DND-41 (cell line): ENCODE results near the gene RIN2.

Source experiments
- ATAC-seq: fragments of 200-7000 bp; cut with Tn5 transposase; 3 replicates; pipeline ENCODE4 v1.9.1; 2021; ENCODE audit warnings: low read depth; ENCODE audit not compliant: insufficient read depth
- DNase-seq: peaks from one replicate; pipeline ENCODE4 v3.0.0-alpha.2; 2020
- H2AFZ ChIP-seq: 2 replicates; pipeline ENCODE4 v1.6.0; 2012; ENCODE audit warnings: low read depth, low read length
- H3K27ac ChIP-seq: 2 replicates; pipeline ENCODE4 v1.5.1; 2012; ENCODE audit warnings: low read length, inconsistent platforms
- H3K27me3 ChIP-seq: fragments of 200-600 bp; sonication (generic); 2 replicates; pipeline ENCODE4 v1.6.0; 2012; ENCODE audit warnings: low read length, mild to moderate bottlenecking, inconsistent platforms; ENCODE audit not compliant: insufficient read depth, poor library complexity
- H3K36me3 ChIP-seq: 2 replicates; pipeline ENCODE4 v1.5.1; 2012; ENCODE audit warnings: low read length, inconsistent platforms; ENCODE audit not compliant: insufficient read depth
- H3K4me1 ChIP-seq: 2 replicates; pipeline ENCODE4 v1.5.1; 2012; ENCODE audit warnings: mild to moderate bottlenecking, low read length; ENCODE audit not compliant: insufficient read depth
- H3K4me2 ChIP-seq: 2 replicates; pipeline ENCODE4 v1.6.0; 2012; ENCODE audit warnings: mild to moderate bottlenecking, moderate library complexity, low read length, inconsistent platforms; ENCODE audit not compliant: insufficient read depth
- H3K4me3 ChIP-seq, 2 experiments: fragments of 200-600 bp in 1 of 2; shearing (Covaris generic) in 1 of 2; 2 replicates each; pipeline ENCODE4 v1.5.1; 2012 to 2016; ENCODE audit warnings: inconsistent platforms in 2 of 2, low read length in 2 of 2, mild to moderate bottlenecking in 2 of 2, low read depth in 1 of 2, moderate library complexity in 1 of 2
- H3K79me2 ChIP-seq: 2 replicates; pipeline ENCODE4 v1.6.0; 2012; ENCODE audit warnings: low read length, inconsistent platforms; ENCODE audit not compliant: insufficient read depth
- H3K9ac ChIP-seq: 2 replicates; pipeline ENCODE4 v1.6.0; 2012; ENCODE audit warnings: low read depth, mild to moderate bottlenecking, inconsistent platforms, low read length, moderate library complexity
- H3K9me3 ChIP-seq: 2 replicates; pipeline ENCODE4 v1.5.1; 2012; ENCODE audit warnings: low read length, moderate library complexity, mild to moderate bottlenecking, inconsistent platforms; ENCODE audit not compliant: insufficient read depth, severe bottlenecking
- H4K20me1 ChIP-seq: 2 replicates; pipeline ENCODE4 v1.6.0; 2012; ENCODE audit warnings: low read length; ENCODE audit not compliant: insufficient read depth
- EZH2 ChIP-seq: IDR thresholded peaks from 3 replicates; pipeline ENCODE4 v1.6.1; 2012; ENCODE audit warnings: borderline replicate concordance, low read depth, mild to moderate bottlenecking, moderate library complexity, low read length, inconsistent platforms; ENCODE audit not compliant: severe bottlenecking
- TF ChIP-seq, protein P1 (sequence below): IDR thresholded peaks from 2 replicates; pipeline ENCODE4 v1.5.1; 2012; ENCODE audit warnings: borderline replicate concordance, low read length, moderate library complexity, mild to moderate bottlenecking; ENCODE audit not compliant: poor library complexity, severe bottlenecking; ENCODE audit errors: extremely low read depth

RIN2 gene

DNA sequence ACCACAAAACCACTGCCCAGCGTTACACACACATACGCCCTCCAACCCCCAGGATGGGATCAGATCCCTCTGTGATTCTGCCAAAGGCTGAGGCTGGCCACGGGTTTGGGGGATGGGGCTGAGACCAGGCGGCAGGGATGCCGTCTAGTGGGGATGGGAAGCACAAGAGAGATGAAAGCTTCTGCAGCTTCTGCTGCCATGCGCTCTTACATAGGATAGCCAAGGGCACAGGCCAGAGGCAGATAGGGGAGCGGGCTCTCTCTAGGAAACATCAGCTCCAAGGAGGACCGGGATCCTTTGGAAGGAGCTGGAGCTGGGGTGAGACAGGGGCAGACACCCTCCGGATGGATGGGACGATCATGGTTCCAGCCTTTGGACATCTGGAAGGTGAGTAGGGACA, 18.7 kb upstream of the RIN2 start:
- no peak overlapping the region for H3K9ac ChIP-seq
- ATAC-seq (no peak), DNase-seq (no peak)
- H3K4me1 ChIP-seq = no peaks in the 10 kb centered on the region
- no peak overlapping the region for H2AFZ ChIP-seq
- no peaks in the 10 kb centered on the region for H3K36me3 ChIP-seq
- H4K20me1 ChIP-seq = no peaks in the 10 kb centered on the region
- H3K4me2 ChIP-seq = no peak overlapping the region
- no peaks in the 10 kb centered on the region for H3K79me2 ChIP-seq
- TF ChIP-seq EZH2 = no peak
- TF ChIP-seq, protein P1, sequence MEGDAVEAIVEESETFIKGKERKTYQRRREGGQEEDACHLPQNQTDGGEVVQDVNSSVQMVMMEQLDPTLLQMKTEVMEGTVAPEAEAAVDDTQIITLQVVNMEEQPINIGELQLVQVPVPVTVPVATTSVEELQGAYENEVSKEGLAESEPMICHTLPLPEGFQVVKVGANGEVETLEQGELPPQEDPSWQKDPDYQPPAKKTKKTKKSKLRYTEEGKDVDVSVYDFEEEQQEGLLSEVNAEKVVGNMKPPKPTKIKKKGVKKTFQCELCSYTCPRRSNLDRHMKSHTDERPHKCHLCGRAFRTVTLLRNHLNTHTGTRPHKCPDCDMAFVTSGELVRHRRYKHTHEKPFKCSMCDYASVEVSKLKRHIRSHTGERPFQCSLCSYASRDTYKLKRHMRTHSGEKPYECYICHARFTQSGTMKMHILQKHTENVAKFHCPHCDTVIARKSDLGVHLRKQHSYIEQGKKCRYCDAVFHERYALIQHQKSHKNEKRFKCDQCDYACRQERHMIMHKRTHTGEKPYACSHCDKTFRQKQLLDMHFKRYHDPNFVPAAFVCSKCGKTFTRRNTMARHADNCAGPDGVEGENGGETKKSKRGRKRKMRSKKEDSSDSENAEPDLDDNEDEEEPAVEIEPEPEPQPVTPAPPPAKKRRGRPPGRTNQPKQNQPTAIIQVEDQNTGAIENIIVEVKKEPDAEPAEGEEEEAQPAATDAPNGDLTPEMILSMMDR = no peak
- no peak overlapping the region for H3K27ac ChIP-seq
- H3K27me3 ChIP-seq = no peaks in the 10 kb centered on the region
- H3K4me3 ChIP-seq = no peak overlapping the region
- H3K9me3 ChIP-seq = no peaks in the 10 kb centered on the region

DNA sequence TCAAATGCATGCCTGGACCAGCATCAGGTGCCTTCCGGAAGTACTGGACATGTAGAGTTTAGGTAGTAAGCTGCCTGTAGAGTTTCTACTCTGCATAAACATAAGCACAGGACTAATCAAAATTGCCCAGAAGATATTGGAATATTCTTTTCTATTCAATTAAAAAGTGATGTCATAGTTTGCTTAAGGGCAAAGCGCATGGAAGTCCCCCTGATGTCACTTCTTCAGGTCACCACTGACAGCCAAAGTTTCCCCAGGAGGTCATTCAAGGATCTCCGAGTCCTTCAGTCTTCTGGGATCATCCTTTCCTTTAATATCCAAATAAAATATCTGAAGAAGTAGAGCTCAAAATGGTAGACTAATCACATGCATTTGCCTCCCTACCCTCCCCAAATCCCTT, 17.5 kb upstream of the RIN2 start:
- H3K4me2 ChIP-seq = no peak overlapping the region
- no peaks in the 10 kb centered on the region for H3K27me3 ChIP-seq
- H3K36me3 ChIP-seq = no peaks in the 10 kb centered on the region
- no peak overlapping the region for H3K27ac ChIP-seq
- H3K9me3 ChIP-seq = no peaks in the 10 kb centered on the region
- ATAC-seq = no peak
- H4K20me1 ChIP-seq = no peaks in the 10 kb centered on the region
- DNase-seq = no peak
- H3K79me2 ChIP-seq = no peaks in the 10 kb centered on the region
- H2AFZ ChIP-seq = no peak overlapping the region
- H3K4me3 ChIP-seq = no peak overlapping the region
- no peaks in the 10 kb centered on the region for H3K4me1 ChIP-seq
- H3K9ac ChIP-seq = no peak overlapping the region
- no peak for TF ChIP-seq EZH2
- TF ChIP-seq, protein P1 = no peak

- ATAC-seq (no peak), DNase-seq (no peak)
- H3K27ac ChIP-seq = no peak overlapping the region
- no peak overlapping the region for H3K4me2 ChIP-seq
- no peaks in the 10 kb centered on the region for H3K36me3 ChIP-seq
- no peaks in the 10 kb centered on the region for H3K27me3 ChIP-seq
- H3K79me2 ChIP-seq = no peaks in the 10 kb centered on the region
- H4K20me1 ChIP-seq = no peaks in the 10 kb centered on the region
- no peak overlapping the region for H3K4me3 ChIP-seq
- H3K4me1 ChIP-seq = no peaks in the 10 kb centered on the region
- H3K9me3 ChIP-seq = no peaks in the 10 kb centered on the region
- TF ChIP-seq, protein P1 = no peak
- no peak for TF ChIP-seq EZH2
- H2AFZ ChIP-seq = no peak overlapping the region
- no peak overlapping the region for H3K9ac ChIP-seq
Observed at GRCh38 chr20:19741924-19742323, 16.1 kb upstream of the RIN2 start.
